PC-9 (cell line): ENCODE measurements around the gene TK1. TPM values are rescaled to one million over a fixed set of nuclear protein-coding genes. Genes with fewer than 3 reads are reported as not detected.

ENCODE experiments used
- BruUV-seq: library from RNA; stranded (reverse); fragments of 400-500 nt; replicated peaks from 2 replicates; lab custom pipeline; 2021; lab: Mats Ljungman, UMichigan
- CTCF ChIA-PET: fragments of 300-600 bp; sonication (Branson Sonifier 250); formaldehyde crosslinking; loops from one replicate; lab custom pipeline; 2022; ENCODE audit warnings: antibody characterized with exemption; lab: Charles Lee
- POLR2A ChIA-PET: fragments of 300-600 bp; sonication (Branson Sonifier 250); formaldehyde crosslinking; loops from one replicate; lab custom pipeline; 2022; ENCODE audit warnings: antibody characterized with exemption; ENCODE audit not compliant: unreplicated experiment; lab: Charles Lee
- DNase-seq, 2 experiments: peaks; one replicate each; pipeline versions ENCODE4 v3.0.0 to v3.0.0-alpha.2; 2015 to 2022; ENCODE audit warnings: mixed read lengths in 1 of 2
- H2AFZ ChIP-seq: fragments of 200-600 bp; sonication (generic); 2 replicates; pipeline ENCODE4 v1.8.1; 2017; ENCODE audit warnings: antibody characterized with exemption
- H3F3A ChIP-seq: fragments of 200-600 bp; sonication (generic); 2 replicates; pipeline ENCODE4 v1.8.1; 2017; ENCODE audit warnings: antibody characterized with exemption, mild to moderate bottlenecking, low read depth; ENCODE audit not compliant: insufficient read depth
- H3K27ac ChIP-seq: fragments of 200-600 bp; sonication (generic); 2 replicates; pipeline ENCODE4 v1.6.1; 2016; ENCODE audit warnings: mixed run types
- H3K27me3 ChIP-seq: fragments of 200-600 bp; sonication (generic); 2 replicates; pipeline ENCODE4 v1.6.1; 2016; ENCODE audit warnings: low read depth, mixed run types; ENCODE audit not compliant: insufficient read depth
- H3K36me3 ChIP-seq: fragments of 200-600 bp; sonication (generic); 2 replicates; pipeline ENCODE4 v1.6.1; 2016; ENCODE audit warnings: low read depth, mixed run types
- H3K4me1 ChIP-seq: fragments of 200-600 bp; sonication (generic); replicated peaks from 2 replicates; pipeline ENCODE4 v1.6.1; 2016; ENCODE audit warnings: mixed run types; ENCODE audit not compliant: insufficient read depth
- H3K4me2 ChIP-seq: fragments of 200-600 bp; sonication (generic); 2 replicates; pipeline ENCODE4 v1.6.1; 2017; ENCODE audit warnings: mixed run types
- H3K4me3 ChIP-seq: fragments of 200-600 bp; sonication (generic); 2 replicates; pipeline ENCODE4 v1.6.1; 2016; ENCODE audit warnings: mixed run types
- H3K79me2 ChIP-seq: fragments of 200-600 bp; sonication (generic); 2 replicates; pipeline ENCODE4 v1.6.1; 2017; ENCODE audit warnings: low read depth, mixed run types
- H3K9me2 ChIP-seq: fragments of 200-600 bp; sonication (generic); 2 replicates; pipeline ENCODE4 v1.8.1; 2017; ENCODE audit warnings: mild to moderate bottlenecking; ENCODE audit not compliant: insufficient read depth
- H3K9me3 ChIP-seq: fragments of 200-600 bp; sonication (generic); 2 replicates; pipeline ENCODE4 v1.8.1; 2016; ENCODE audit warnings: low read depth; ENCODE audit not compliant: insufficient read depth
- H4K20me1 ChIP-seq: fragments of 200-600 bp; sonication (generic); 2 replicates; pipeline ENCODE4 v1.8.1; 2017; ENCODE audit not compliant: insufficient read depth
- EZH2 ChIP-seq: fragments of 200-600 bp; sonication (generic); IDR thresholded peaks from 2 replicates; pipeline ENCODE4 v1.8.0; 2017; ENCODE audit warnings: antibody characterized with exemption, low read depth
- intact Hi-C: fragments of 100-400 bp; cut with micrococcal nuclease; formaldehyde crosslinking; loops from one replicate; pipeline ENCODE4 v1.10.0; 2022; ENCODE audit not compliant: unreplicated experiment
- total RNA-seq: library from RNA; stranded (reverse); gene quantifications from 2 replicates; pipeline ENCODE4 v1.2.3, GENCODE V29; 2021
- TF ChIP-seq, protein P1 (sequence below): fragments of 200-600 bp; sonication (generic); conservative IDR thresholded peaks from 2 replicates; pipeline ENCODE4 v1.6.1; 2017; ENCODE audit warnings: mixed run types, antibody characterized with exemption, mild to moderate bottlenecking, moderate library complexity

Gene TK1
- total RNA-seq, 1 experiment from 2014 or later: 137 TPM

DNA sequence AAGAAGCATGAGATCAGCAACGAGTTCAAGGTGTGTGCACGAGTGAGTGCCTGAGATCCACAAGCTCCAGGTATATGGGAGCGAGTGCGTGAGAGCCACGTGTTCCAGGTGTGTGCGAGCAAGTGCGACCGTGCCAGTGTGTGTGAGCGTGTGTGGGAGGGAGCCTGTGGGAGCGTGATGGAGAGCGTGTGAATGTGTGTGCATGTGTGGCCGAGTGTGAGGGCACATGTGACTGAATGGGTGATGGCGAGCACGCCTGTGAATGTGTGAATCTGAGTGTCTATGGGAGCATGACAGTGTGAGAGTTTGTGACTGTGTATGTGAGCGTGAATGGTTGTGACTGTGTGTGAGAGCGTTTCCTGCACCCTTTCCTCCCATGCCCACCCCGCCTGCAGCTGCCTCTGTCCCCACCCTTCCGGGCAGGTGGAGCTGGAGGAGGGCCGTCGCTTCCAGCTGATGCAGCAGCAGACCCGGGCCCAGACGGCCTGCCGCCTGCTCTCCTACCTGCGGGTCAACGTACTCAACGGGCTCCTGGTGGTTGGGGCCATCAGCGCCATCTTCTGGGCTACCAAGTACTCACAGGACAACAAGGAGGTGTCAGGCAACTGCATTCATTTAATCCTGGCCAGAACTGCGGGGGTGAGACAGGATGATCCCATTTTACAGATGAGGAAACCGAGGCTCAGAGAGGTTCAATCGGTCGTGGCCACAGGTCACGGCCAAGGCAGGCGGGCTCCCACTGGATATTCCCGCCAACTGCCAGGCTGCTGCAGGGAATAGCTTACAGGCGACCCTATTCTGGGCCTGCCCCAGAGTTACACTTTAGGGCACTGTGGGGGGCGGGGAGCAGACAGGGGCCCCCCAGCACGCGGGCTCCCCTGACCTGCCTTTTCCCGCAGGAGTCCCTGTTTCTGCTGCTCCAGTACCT, 52.6 kb downstream of the TK1 start:
- BruUV-seq: no TSS peak
- H3K4me3 ChIP-seq: no peak overlapping the region
- H3K27me3 ChIP-seq: no peaks in the 10 kb centered on the region
- ChIA-PET POLR2A (interaction anchor here (0.6 to 0.7 kb wide), 2 partner anchors 8 to 84 kb away, joined by 3 to 19 read pairs; no protein-coding TSS in a partner anchor), CTCF (no interaction called here)
- H3K9me2 ChIP-seq: no peaks in the 10 kb centered on the region
- H3K36me3 ChIP-seq: no peaks in the 10 kb centered on the region
- H2AFZ ChIP-seq: no peak overlapping the region
- peak in 1 of 2 experiments; percentile 49 for DNase-seq
- TF ChIP-seq, protein P1, sequence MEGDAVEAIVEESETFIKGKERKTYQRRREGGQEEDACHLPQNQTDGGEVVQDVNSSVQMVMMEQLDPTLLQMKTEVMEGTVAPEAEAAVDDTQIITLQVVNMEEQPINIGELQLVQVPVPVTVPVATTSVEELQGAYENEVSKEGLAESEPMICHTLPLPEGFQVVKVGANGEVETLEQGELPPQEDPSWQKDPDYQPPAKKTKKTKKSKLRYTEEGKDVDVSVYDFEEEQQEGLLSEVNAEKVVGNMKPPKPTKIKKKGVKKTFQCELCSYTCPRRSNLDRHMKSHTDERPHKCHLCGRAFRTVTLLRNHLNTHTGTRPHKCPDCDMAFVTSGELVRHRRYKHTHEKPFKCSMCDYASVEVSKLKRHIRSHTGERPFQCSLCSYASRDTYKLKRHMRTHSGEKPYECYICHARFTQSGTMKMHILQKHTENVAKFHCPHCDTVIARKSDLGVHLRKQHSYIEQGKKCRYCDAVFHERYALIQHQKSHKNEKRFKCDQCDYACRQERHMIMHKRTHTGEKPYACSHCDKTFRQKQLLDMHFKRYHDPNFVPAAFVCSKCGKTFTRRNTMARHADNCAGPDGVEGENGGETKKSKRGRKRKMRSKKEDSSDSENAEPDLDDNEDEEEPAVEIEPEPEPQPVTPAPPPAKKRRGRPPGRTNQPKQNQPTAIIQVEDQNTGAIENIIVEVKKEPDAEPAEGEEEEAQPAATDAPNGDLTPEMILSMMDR: peak; percentile 43; the same call in 1 of the 2 replicates
- no peak for TF ChIP-seq EZH2
- no peaks in the 10 kb centered on the region for H3K9me3 ChIP-seq
- no peak overlapping the region for H3K27ac ChIP-seq
- intact Hi-C loops: loop anchor here (1.0 kb wide), 1 partner anchor 22 kb away; no protein-coding TSS in a partner anchor
- H4K20me1 ChIP-seq: no peaks in the 10 kb centered on the region
- no peak overlapping the region for H3K4me2 ChIP-seq
- peaks cover 8% of the 10 kb centered on the region for H3K4me1 ChIP-seq
- H3F3A ChIP-seq: peaks cover 26% of the 10 kb centered on the region; the same call in 1 of the 2 replicates
- no peaks in the 10 kb centered on the region for H3K79me2 ChIP-seq

DNA sequence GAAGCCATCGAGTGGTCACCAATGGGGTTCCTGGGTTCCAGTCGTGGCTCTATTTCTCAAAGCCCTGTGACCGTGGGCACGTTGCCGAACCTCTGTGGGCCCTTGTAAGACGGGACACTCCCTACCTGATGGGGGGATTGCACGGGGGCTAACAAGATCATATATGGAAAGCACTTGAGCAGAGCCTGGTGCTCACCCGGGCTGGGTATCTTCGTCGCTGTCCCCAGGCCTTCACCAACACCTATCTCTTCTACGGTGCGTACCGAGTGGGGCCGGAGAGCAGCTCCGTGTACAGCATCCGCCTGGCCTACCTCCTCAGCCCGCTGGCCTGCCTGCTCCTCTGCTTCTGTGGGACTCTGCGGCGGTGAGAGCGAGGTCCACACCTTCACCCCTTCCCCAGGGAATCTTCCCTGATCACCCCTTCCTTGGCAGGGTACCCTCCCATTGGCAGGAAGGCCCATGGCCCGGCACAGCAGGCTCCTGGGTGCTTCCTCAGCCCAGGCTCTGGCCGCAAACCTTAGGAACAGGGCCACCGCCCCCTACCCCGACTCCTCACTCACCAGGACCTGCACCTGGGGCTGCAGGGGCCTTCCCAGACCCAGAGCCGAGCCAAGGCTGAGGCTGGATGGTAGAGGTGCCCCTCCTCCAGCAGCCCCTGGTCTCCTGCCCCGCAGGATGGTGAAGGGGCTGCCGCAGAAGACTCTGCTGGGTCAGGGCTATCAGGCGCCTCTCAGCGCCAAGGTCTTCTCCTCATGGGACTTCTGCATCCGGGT, 53.5 kb downstream of the TK1 start:
- Histone ChIP-seq H3K4me3 (no peak overlapping the region), H3K36me3 (no peaks in the 10 kb centered on the region), H3K9me3 (no peaks in the 10 kb centered on the region), H3K27me3 (no peaks in the 10 kb centered on the region), H3F3A (peaks cover 23% of the 10 kb centered on the region; the same call in 1 of the 2 replicates), H4K20me1 (no peaks in the 10 kb centered on the region), H3K79me2 (no peaks in the 10 kb centered on the region), H3K27ac (no peak overlapping the region), H3K4me2 (no peak overlapping the region), H3K9me2 (no peaks in the 10 kb centered on the region), H2AFZ (no peak overlapping the region), H3K4me1 (peaks cover 13% of the 10 kb centered on the region)
- no peak for DNase-seq
- CTCF ChIA-PET: no interaction called here
- TF ChIP-seq, protein P1: no peak
- no peak for TF ChIP-seq EZH2
- BruUV-seq: no TSS peak
- POLR2A ChIA-PET: no interaction called here
- intact Hi-C loops: no loop called here

DNA sequence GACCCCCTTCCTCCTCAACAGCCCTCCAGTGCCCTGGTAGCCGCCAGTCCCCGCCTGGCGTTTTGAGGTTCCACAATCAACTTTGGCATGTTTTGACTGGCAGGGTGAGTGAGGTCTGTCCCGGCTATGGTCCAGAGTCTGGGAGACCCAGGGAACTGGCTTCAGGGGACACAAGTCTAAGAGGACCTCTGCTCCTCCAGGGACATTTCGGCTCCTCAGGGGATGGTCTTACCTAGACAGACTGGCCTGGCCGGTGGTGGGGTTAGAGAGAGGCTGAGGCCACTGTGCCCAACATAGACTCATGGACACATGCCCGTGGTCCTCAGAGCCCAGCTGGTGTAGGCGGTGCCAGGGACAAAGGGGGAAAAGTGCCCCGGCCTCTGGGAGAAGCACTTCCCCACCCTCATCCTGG, 54.1 kb downstream of the TK1 start:
- no TSS peak for BruUV-seq
- Histone ChIP-seq H3K4me3 (no peak overlapping the region), H2AFZ (no peak overlapping the region), H3K9me3 (no peaks in the 10 kb centered on the region), H3K79me2 (no peaks in the 10 kb centered on the region), H3K27ac (no peak overlapping the region), H3K27me3 (no peaks in the 10 kb centered on the region), H3F3A (peaks cover 19% of the 10 kb centered on the region; the same call in 1 of the 2 replicates), H3K36me3 (no peaks in the 10 kb centered on the region), H4K20me1 (no peaks in the 10 kb centered on the region), H3K9me2 (no peaks in the 10 kb centered on the region), H3K4me1 (peaks cover 13% of the 10 kb centered on the region), H3K4me2 (peak overlapping the region; percentile 70)
- no peak for DNase-seq
- ChIA-PET CTCF (no interaction called here), POLR2A (no interaction called here)
- intact Hi-C loops: no loop called here
- TF ChIP-seq, protein P1: no peak
- TF ChIP-seq EZH2: no peak
